ENCODE results near the gene DCDC2. TPM values are rescaled to one million over a fixed set of nuclear protein-coding genes. Genes with fewer than 3 reads are reported as not detected.

DCDC2 gene
- total RNA-seq, 1 experiment from 2014 or later, result 191 TPM

DNA sequence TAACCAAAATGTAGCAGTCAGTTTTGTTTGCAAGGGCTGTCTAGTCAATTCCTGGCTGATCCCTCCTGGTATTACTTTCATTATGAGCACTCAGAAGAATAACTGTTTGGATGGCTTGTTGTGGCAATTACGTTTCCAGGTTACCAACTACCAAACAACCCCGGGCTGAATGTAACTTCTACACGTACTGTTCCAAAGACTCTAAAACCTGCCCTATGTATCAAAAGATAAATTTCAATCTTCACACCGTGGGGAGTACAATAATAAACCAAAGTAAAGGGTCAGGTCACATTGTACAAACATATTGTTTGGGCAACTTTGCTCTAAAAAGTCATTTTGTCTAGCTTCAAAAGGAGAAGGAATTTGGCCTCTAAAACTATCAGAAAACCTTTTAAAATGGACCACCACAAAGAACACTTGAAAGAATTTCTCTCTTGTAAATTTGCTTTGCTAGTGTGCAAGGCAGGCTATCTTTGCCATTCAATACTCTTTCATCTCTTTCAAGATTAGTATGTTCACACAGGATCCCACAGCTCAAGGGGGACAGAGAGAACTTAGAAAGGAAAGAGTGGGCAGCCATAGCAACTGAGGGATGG lies 27.6 kb downstream of the DCDC2 start:
- Mint-ChIP-seq H3K36me3 (ENCODE audit: insufficient read depth, unreplicated experiment) (peaks cover 76% of the 10 kb centered on the region), H3K4me3 (ENCODE audit: unreplicated experiment) (peak overlapping the region; percentile 32), H3K9me3 (ENCODE audit: unreplicated experiment) (no peaks in the 10 kb centered on the region), H3K27me3 (ENCODE audit: insufficient read depth, unreplicated experiment) (no peaks in the 10 kb centered on the region), H3K4me1 (ENCODE audit: low read depth, unreplicated experiment) (peaks cover 59% of the 10 kb centered on the region), H3K27ac (ENCODE audit: unreplicated experiment) (peak overlapping the region; percentile 93)
- Histone ChIP-seq H3K4me3 (ENCODE audit: low read depth, low read length) (no peak overlapping the region), H3K36me3 (ENCODE audit: control insufficient read depth, insufficient read depth, low read length) (no peaks in the 10 kb centered on the region; the same call in 1 of the 2 replicates), H3K27me3 (replicated peaks; ENCODE audit: control insufficient read depth, insufficient read depth, low read length) (no peaks in the 10 kb centered on the region), H3K4me1 (peaks cover 82% of the 10 kb centered on the region), H3K9me3 (no peaks in the 10 kb centered on the region)
- POLR2A ChIA-PET, result interaction anchor here (0.8 to 1.1 kb wide), 2 partner anchors 17 to 27 kb away, joined by 3 to 5 read pairs; partner anchors contain the start of gene DCDC2
- BruUV-seq (replicated peaks), result no TSS peak
- CTCF ChIA-PET, result interaction anchor here (0.5 to 1.4 kb wide), 4 partner anchors 8 to 39 kb away, joined by 3 to 5 read pairs (median 4); no protein-coding TSS in a partner anchor
- DNase-seq, result peak; percentile 51 to 76
- intact Hi-C loops (cut with micrococcal nuclease; ENCODE audit: unreplicated experiment), result loop anchor here (1.0 kb wide), 3 partner anchors 8 to 17 kb away; no protein-coding TSS in a partner anchor
- TF ChIP-seq, protein P1, sequence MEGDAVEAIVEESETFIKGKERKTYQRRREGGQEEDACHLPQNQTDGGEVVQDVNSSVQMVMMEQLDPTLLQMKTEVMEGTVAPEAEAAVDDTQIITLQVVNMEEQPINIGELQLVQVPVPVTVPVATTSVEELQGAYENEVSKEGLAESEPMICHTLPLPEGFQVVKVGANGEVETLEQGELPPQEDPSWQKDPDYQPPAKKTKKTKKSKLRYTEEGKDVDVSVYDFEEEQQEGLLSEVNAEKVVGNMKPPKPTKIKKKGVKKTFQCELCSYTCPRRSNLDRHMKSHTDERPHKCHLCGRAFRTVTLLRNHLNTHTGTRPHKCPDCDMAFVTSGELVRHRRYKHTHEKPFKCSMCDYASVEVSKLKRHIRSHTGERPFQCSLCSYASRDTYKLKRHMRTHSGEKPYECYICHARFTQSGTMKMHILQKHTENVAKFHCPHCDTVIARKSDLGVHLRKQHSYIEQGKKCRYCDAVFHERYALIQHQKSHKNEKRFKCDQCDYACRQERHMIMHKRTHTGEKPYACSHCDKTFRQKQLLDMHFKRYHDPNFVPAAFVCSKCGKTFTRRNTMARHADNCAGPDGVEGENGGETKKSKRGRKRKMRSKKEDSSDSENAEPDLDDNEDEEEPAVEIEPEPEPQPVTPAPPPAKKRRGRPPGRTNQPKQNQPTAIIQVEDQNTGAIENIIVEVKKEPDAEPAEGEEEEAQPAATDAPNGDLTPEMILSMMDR (IDR thresholded peaks at IDR 0.05; ENCODE audit: insufficient read depth in 1 of 2, low read depth in 1 of 2, low read length in 1 of 2, severe bottlenecking in 1 of 2, unreplicated experiment in 1 of 2), result no peak

DNA sequence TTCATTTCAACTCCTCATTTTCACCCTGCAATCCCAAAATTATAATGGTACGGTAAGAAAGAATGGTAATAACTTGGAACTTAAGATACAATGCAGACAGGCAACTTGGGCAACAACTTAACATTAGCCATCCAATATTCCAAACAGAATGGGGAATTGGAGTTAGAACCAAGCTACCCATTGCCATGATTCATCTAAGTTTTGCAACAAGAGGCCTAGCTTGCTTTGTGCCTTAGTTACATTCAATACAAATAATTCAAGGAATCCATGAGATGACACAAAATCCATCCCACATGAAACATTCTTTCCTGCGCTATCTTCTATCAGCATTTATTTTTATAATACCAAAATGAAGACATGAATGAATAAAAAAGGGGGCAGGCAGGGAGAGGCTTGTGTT lies 28.4 kb downstream of the DCDC2 start:
- TF ChIP-seq, protein P1 (IDR thresholded peaks at IDR 0.05; ENCODE audit: insufficient read depth in 1 of 2, low read depth in 1 of 2, low read length in 1 of 2, severe bottlenecking in 1 of 2, unreplicated experiment in 1 of 2), result no peak
- Histone ChIP-seq H3K4me1 (peaks cover 86% of the 10 kb centered on the region), H3K27me3 (replicated peaks; ENCODE audit: control insufficient read depth, insufficient read depth, low read length) (no peaks in the 10 kb centered on the region), H3K9me3 (no peaks in the 10 kb centered on the region), H3K36me3 (ENCODE audit: control insufficient read depth, insufficient read depth, low read length) (peaks cover 1% of the 10 kb centered on the region; the same call in 1 of the 2 replicates), H3K4me3 (ENCODE audit: low read depth, low read length) (no peak overlapping the region)
- Mint-ChIP-seq H3K27me3 (ENCODE audit: insufficient read depth, unreplicated experiment) (no peaks in the 10 kb centered on the region), H3K36me3 (ENCODE audit: insufficient read depth, unreplicated experiment) (peaks cover 75% of the 10 kb centered on the region), H3K27ac (ENCODE audit: unreplicated experiment) (peak overlapping the region; percentile 93), H3K9me3 (ENCODE audit: unreplicated experiment) (no peaks in the 10 kb centered on the region), H3K4me3 (ENCODE audit: unreplicated experiment) (no peak overlapping the region), H3K4me1 (ENCODE audit: low read depth, unreplicated experiment) (peaks cover 62% of the 10 kb centered on the region)
- intact Hi-C loops (cut with micrococcal nuclease; ENCODE audit: unreplicated experiment), result loop anchor here (10.0 kb wide), 1 partner anchor 175 kb away; no protein-coding TSS in a partner anchor
- no TSS peak for BruUV-seq (replicated peaks)
- no peak for DNase-seq
- POLR2A ChIA-PET, result no interaction called here
- CTCF ChIA-PET, result no interaction called here

DNA sequence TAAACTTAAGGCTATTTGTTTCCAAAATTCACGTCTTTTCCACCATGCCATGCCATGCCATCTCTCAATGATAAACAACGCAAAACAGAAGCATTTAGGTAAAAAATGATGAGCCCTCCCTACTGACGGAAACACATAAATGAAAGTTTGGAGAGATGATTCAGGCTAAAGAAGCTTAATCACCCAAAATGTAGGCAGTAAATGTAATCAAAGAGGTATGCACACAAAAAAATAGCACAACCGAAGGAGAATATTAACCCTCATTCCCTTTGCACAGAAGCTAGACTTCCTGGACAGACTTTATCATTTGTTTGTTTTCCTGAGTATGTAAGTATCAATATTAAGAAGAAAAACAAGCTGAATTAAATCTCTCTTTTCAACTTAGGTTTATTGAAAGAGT lies 28.8 kb downstream of the DCDC2 start:
- POLR2A ChIA-PET, result no interaction called here
- Histone ChIP-seq H3K4me3 (ENCODE audit: low read depth, low read length) (no peak overlapping the region), H3K9me3 (no peaks in the 10 kb centered on the region), H3K36me3 (ENCODE audit: control insufficient read depth, insufficient read depth, low read length) (peaks cover 1% of the 10 kb centered on the region; the same call in 1 of the 2 replicates), H3K27me3 (replicated peaks; ENCODE audit: control insufficient read depth, insufficient read depth, low read length) (no peaks in the 10 kb centered on the region), H3K4me1 (peaks cover 86% of the 10 kb centered on the region)
- H3K4me3 Mint-ChIP-seq (ENCODE audit: unreplicated experiment), result no peak overlapping the region
- H3K36me3 Mint-ChIP-seq (ENCODE audit: insufficient read depth, unreplicated experiment), result peaks cover 72% of the 10 kb centered on the region
- peak overlapping the region; percentile 93 for H3K27ac Mint-ChIP-seq (ENCODE audit: unreplicated experiment)
- intact Hi-C loops (cut with micrococcal nuclease; ENCODE audit: unreplicated experiment), result loop anchor here (10.0 kb wide), 1 partner anchor 176 kb away; no protein-coding TSS in a partner anchor
- no peak for DNase-seq
- TF ChIP-seq, protein P1 (IDR thresholded peaks at IDR 0.05; ENCODE audit: insufficient read depth in 1 of 2, low read depth in 1 of 2, low read length in 1 of 2, severe bottlenecking in 1 of 2, unreplicated experiment in 1 of 2), result no peak
- no peaks in the 10 kb centered on the region for H3K27me3 Mint-ChIP-seq (ENCODE audit: insufficient read depth, unreplicated experiment)
- CTCF ChIA-PET, result no interaction called here
- no peaks in the 10 kb centered on the region for H3K9me3 Mint-ChIP-seq (ENCODE audit: unreplicated experiment)
- H3K4me1 Mint-ChIP-seq (ENCODE audit: low read depth, unreplicated experiment), result peaks cover 62% of the 10 kb centered on the region
- BruUV-seq (replicated peaks), result no TSS peak

Measured in Caco-2 (cell line).